ENCODE data around the gene FOXRED1. TPM values are rescaled to one million over a fixed set of nuclear protein-coding genes. Genes with fewer than 3 reads are reported as not detected.
A peak's percentile ranks its signal among the peaks of the same experiment; 100 is the strongest.

FOXRED1 gene
- polyA plus RNA-seq (2011; rRNA removed), result 11.4 and 18.3 TPM in 2 replicates
- 5.2 and 8.0 TPM in 2 replicates for polyA minus RNA-seq (2011; rRNA and poly(A)+ RNA removed)

DNA sequence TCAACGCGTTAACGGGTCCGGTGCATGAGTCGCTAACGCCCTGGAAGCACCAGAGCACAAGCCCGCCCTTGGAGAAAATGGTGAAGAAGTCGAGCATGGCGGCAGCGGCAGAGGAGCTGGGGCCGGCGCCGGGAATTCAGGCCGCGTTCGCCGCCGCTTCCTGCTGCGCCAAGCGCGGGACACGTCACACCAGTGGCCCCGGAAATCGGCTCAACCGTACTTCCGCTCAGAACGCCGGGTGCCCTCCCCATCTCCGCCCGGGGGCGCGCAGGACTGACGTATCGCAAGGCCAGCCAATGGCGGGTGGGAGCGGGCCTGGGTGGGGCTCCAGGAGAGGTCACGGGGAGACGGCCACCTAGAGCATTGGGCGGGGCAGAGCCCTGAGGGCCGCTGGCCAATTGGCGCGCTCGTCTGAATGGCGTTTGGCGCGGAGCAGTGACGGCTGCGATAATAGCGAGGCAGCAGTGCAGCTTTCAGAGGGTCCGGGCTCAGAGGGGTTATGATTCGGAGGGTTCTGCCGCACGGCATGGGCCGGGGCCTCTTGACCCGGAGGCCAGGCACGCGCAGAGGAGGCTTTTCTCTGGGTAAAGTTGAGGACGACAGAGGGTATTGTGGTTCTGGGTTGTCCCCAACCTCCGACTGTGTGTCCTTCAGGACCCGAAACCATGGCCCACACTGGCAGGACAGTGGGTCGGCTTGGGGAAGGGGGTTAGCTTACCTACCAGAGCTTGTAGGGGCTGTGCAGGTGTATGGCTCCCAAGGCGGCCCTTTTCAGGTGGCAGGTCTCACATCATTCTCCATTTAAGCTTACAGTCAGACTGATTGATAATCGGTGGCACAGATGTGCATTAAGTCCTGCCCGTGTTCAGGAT is at the start of gene FOXRED1, which contains the start of gene SRPRA:
TSS of gene FOXRED1 (plus strand) at position 447 of the 872 bp plus-strand sequence. CDS start at position 500, 53 bp downstream.
TSS of gene SRPRA (minus strand) at position 188 of the 872 bp plus-strand sequence. CDS start at position 97, 91 bp downstream.
- Histone ChIP-seq H3K36me3 (ENCODE audit: control insufficient read depth, insufficient read depth, low read length) (peaks cover 23% of the 10 kb centered on the region), H3K4me3 (ENCODE audit: low read depth, low read length) (peak within 1 kb of the TSS; percentile 94), H3K27me3 (ENCODE audit: control insufficient read depth, insufficient read depth, low read length) (no peaks in the 10 kb centered on the region)
- ChIA-PET POLR2A (no interaction called here), CTCF (interaction anchor here (0.8 to 1.2 kb wide), 2 partner anchors 11 to 13 kb away, joined by 3 to 4 read pairs; partner anchors contain the start of gene TIRAP)
- DNase-seq (ENCODE audit: low read depth), result peak; percentile 93
- TF ChIP-seq, protein P1, sequence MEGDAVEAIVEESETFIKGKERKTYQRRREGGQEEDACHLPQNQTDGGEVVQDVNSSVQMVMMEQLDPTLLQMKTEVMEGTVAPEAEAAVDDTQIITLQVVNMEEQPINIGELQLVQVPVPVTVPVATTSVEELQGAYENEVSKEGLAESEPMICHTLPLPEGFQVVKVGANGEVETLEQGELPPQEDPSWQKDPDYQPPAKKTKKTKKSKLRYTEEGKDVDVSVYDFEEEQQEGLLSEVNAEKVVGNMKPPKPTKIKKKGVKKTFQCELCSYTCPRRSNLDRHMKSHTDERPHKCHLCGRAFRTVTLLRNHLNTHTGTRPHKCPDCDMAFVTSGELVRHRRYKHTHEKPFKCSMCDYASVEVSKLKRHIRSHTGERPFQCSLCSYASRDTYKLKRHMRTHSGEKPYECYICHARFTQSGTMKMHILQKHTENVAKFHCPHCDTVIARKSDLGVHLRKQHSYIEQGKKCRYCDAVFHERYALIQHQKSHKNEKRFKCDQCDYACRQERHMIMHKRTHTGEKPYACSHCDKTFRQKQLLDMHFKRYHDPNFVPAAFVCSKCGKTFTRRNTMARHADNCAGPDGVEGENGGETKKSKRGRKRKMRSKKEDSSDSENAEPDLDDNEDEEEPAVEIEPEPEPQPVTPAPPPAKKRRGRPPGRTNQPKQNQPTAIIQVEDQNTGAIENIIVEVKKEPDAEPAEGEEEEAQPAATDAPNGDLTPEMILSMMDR (IDR thresholded peaks at IDR 0.05; ENCODE audit: insufficient read depth, low read depth, low read length), result no peak

DNA sequence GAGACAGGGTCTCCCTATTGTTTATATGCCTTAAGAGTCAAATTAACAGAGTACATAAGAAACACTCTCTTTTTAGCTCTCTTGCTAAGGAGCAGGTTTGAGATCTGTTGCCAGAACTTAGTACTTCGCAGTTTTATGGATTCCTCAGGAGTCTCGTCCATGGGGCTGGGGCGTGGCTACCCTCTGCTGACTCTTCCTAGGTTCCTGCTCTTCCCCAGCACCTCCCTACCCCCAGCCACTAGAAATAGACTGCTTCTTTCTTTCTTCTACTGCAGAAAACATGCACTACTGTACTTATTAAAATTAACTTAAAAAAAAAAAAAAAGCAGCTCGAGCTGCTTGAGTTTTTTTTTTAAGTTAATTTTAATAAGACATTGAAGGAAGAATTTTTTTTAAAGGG is 49.4 kb upstream of the FOXRED1 start:
- ChIA-PET POLR2A (interaction anchor here (0.5 kb wide), 1 partner anchor 414 kb away, joined by 3 read pairs; no protein-coding TSS in a partner anchor), CTCF (no interaction called here)

DNA sequence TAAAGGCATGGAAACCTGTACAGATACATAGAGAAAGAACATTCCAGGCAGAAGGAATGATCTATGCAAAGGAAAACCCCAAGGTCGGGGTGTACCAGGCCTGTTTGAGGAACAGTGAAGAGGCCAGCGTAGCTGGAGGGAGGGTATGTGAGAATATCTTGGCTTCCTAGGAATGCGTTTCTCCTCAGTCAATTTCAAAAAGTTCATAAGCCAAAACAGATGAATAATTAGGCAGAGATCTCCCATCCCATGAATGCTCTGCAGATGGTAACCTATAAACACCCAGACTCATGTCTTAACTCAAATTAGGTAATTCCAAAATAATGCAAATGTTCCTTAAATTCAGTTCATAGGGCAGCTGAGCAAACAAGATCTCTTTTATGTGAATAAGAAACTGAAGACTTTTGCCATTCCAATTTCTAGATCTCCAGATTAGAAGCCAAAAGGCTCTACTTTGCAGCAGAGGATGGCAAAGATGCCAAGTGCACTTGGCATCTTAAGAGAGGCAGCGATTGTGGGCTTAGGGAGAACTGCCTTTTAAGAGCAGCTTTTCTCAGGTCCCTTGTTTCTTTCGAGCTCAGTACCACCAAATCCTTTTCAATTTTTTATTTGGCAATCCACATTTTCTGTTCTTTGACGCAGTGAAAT is 44.2 kb upstream of the FOXRED1 start:
- Histone ChIP-seq H3K4me3 (ENCODE audit: low read depth, low read length) (no peak overlapping the region), H3K27me3 (ENCODE audit: control insufficient read depth, insufficient read depth, low read length) (no peaks in the 10 kb centered on the region), H3K36me3 (ENCODE audit: control insufficient read depth, insufficient read depth, low read length) (no peaks in the 10 kb centered on the region)
- ChIA-PET CTCF (no interaction called here), POLR2A (no interaction called here)
- DNase-seq (ENCODE audit: low read depth), result no peak
- TF ChIP-seq, protein P1 (IDR thresholded peaks at IDR 0.05; ENCODE audit: insufficient read depth, low read depth, low read length), result no peak

More for the DNA sequence above, 49.4 kb upstream of the FOXRED1 start:
- TF ChIP-seq, protein P1 (IDR thresholded peaks at IDR 0.05; ENCODE audit: insufficient read depth, low read depth, low read length), result no peak
- Histone ChIP-seq H3K36me3 (ENCODE audit: control insufficient read depth, insufficient read depth, low read length) (no peaks in the 10 kb centered on the region), H3K4me3 (ENCODE audit: low read depth, low read length) (no peak overlapping the region), H3K27me3 (ENCODE audit: control insufficient read depth, insufficient read depth, low read length) (no peaks in the 10 kb centered on the region)
- DNase-seq (ENCODE audit: low read depth), result no peak

DNA sequence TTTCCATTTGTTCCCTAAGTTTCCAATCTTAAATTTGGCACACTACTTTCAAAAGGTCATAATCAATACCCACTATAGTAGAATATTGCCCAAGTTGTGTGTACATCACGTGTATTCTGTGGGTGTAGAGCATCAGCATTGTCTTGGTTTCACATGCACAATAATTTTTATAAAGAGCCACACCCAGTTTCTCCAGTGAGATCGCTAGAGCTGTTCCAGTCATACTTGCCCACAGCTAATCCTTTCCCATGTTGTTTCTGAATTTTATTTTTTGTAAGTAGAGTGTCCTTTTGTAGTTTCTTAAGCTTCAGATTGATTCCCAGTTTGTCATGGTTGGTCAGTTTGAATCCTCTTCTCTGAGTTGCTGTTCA is 43.7 kb upstream of the FOXRED1 start:
- POLR2A ChIA-PET, result no interaction called here
- H3K27me3 ChIP-seq (ENCODE audit: control insufficient read depth, insufficient read depth, low read length), result no peaks in the 10 kb centered on the region
- no peak for DNase-seq (ENCODE audit: low read depth)
- TF ChIP-seq, protein P1 (IDR thresholded peaks at IDR 0.05; ENCODE audit: insufficient read depth, low read depth, low read length), result no peak
- H3K36me3 ChIP-seq (ENCODE audit: control insufficient read depth, insufficient read depth, low read length), result no peaks in the 10 kb centered on the region
- CTCF ChIA-PET, result no interaction called here
- H3K4me3 ChIP-seq (ENCODE audit: low read depth, low read length), result no peak overlapping the region

All from BJ (cell line).